Subcutaneous adipose tissue (tissue), 4 donors: ENCODE results near the gene KDM4C. TPM values are rescaled to one million over a fixed set of nuclear protein-coding genes. Genes with fewer than 3 reads are reported as not detected.

Source experiments
- CTCF ChIP-seq: fragments of 450-650 bp; IDR thresholded peaks from one replicate; pipeline ENCODE4 v1.5.1; 2016; ENCODE audit warnings: low read depth, mild to moderate bottlenecking, control low read depth, antibody characterized with exemption, moderate library complexity
- total RNA-seq, 4 donors: library from RNA; depleted of rRNA; stranded (reverse); fragments of >200 nt; gene quantifications; one replicate each; pipeline ENCODE4 v1.1.0, GENCODE V29; 2016

KDM4C gene
- total RNA-seq, 4 donors from 2014 or later, result 31.6 to 37.2 (median 34.0) TPM

- TF ChIP-seq CTCF, result no peak
Observed at GRCh38 chr9:6765396-6765795, 7.6 kb downstream of the KDM4C start.

- TF ChIP-seq CTCF, result no peak
Observed at GRCh38 chr9:6766606-6767005, 8.8 kb downstream of the KDM4C start.

- no peak for TF ChIP-seq CTCF
Observed at GRCh38 chr9:6771722-6772121, 13.9 kb downstream of the KDM4C start.

- no peak for TF ChIP-seq CTCF
Observed at GRCh38 chr9:6777213-6777902, 19.6 kb downstream of the KDM4C start.

- no peak for TF ChIP-seq CTCF
Observed at GRCh38 chr9:6779417-6780241, 21.9 kb downstream of the KDM4C start.

- TF ChIP-seq CTCF, result no peak
Observed at GRCh38 chr9:6780690-6781089, 22.9 kb downstream of the KDM4C start.

GRCh38 chr9:6781476-6781875 is 23.7 kb downstream of the KDM4C start:
- no peak for TF ChIP-seq CTCF
